H1 (cell line): ENCODE data around the gene TRHDE. TPM values are rescaled to one million over a fixed set of nuclear protein-coding genes. Genes with fewer than 3 reads are reported as not detected.

ENCODE experiments used
- CTCF ChIA-PET: fragments of 300-600 bp; sonication (Branson Sonifier 250); formaldehyde crosslinking; loops from one replicate; lab custom pipeline; 2021; ENCODE audit not compliant: partially characterized antibody; lab: Charles Lee
- POLR2A ChIA-PET: fragments of 300-600 bp; sonication (Branson Sonifier 250); formaldehyde crosslinking; loops from one replicate; lab custom pipeline; 2021; ENCODE audit warnings: inconsistent platforms; ENCODE audit not compliant: partially characterized antibody; lab: Charles Lee
- DNase-seq, 2 experiments: peaks; one replicate each; pipeline versions ENCODE4 v3.0.0 to v3.0.0-alpha.2; 2010 to 2022; ENCODE audit warnings: low spot score in 2 of 2, low read depth in 1 of 2, mixed read lengths in 1 of 2
- FAIRE-seq: peaks from 2 replicates; lab custom pipeline; 2011; peaks lifted over from hg19 to GRCh38; lab: Jason Lieb, UNC
- H2AFZ ChIP-seq: 2 replicates; pipeline ENCODE4 v1.8.1; 2012; ENCODE audit warnings: low read length, inconsistent platforms
- H2AK5ac ChIP-seq: 2 replicates; pipeline ENCODE4 v1.6.1; 2013; ENCODE audit warnings: low read depth, low read length
- H2BK120ac ChIP-seq: replicated peaks from 2 replicates; pipeline ENCODE3; 2013; ENCODE audit warnings: low read depth, low read length, inconsistent platforms
- H2BK12ac ChIP-seq: 2 replicates; pipeline ENCODE4 v1.6.1; 2013; ENCODE audit warnings: low read depth, low read length
- H2BK15ac ChIP-seq: 2 replicates; pipeline ENCODE4 v1.6.1; 2013; ENCODE audit warnings: low read length
- H2BK20ac ChIP-seq: 2 replicates; pipeline ENCODE4 v1.6.1; 2013; ENCODE audit warnings: low read length
- H2BK5ac ChIP-seq: 2 replicates; pipeline ENCODE4 v1.6.1; 2013; ENCODE audit warnings: low read depth, low read length
- H3K14ac ChIP-seq: 2 replicates; pipeline ENCODE4 v1.6.1; 2013; ENCODE audit warnings: inconsistent platforms; ENCODE audit not compliant: insufficient read length
- H3K18ac ChIP-seq: 2 replicates; pipeline ENCODE4 v1.6.1; 2013; ENCODE audit warnings: low read length; ENCODE audit errors: extremely low read depth
- H3K23ac ChIP-seq: 2 replicates; pipeline ENCODE4 v1.6.1; 2013; ENCODE audit warnings: inconsistent platforms; ENCODE audit not compliant: insufficient read length
- H3K23me2 ChIP-seq: 2 replicates; pipeline ENCODE4 v1.6.1; 2013; ENCODE audit warnings: low read depth, low read length
- H3K27ac ChIP-seq: 2 replicates; pipeline ENCODE4 v1.6.1; 2011; ENCODE audit warnings: low read depth, low read length, inconsistent platforms
- H3K27me3 ChIP-seq, 4 experiments: replicated peaks in 1 of 4; 1 replicate in 1 of 4; 2 replicates in 3 of 4; pipeline versions ENCODE4 v1.6.1 to v1.8.1; 2011 to 2013; ENCODE audit warnings: low read length in 3 of 4, mild to moderate bottlenecking in 3 of 4, inconsistent platforms in 2 of 4, mixed read lengths in 2 of 4, moderate library complexity in 1 of 4; ENCODE audit not compliant: control insufficient read depth in 3 of 4, insufficient read depth in 3 of 4; ENCODE audit errors: extremely low read depth in 1 of 4
- H3K36me3 ChIP-seq, 4 experiments: 2 replicates each; pipeline versions ENCODE4 v1.6.1 to v1.8.1; 2011 to 2013; ENCODE audit warnings: mild to moderate bottlenecking in 4 of 4, low read length in 3 of 4, moderate library complexity in 2 of 4, control low read depth in 1 of 4, inconsistent platforms in 1 of 4; ENCODE audit not compliant: insufficient read depth in 4 of 4, control insufficient read depth in 2 of 4
- H3K4ac ChIP-seq: replicated peaks from 2 replicates; pipeline ENCODE3; 2013; ENCODE audit warnings: low read length, low read depth, mixed read lengths, inconsistent platforms; ENCODE audit not compliant: insufficient read length
- H3K4me1 ChIP-seq, 4 experiments: replicated peaks in 1 of 4; 1 replicate in 1 of 4; 2 replicates in 3 of 4; pipeline versions ENCODE4 v1.6.1 to v1.8.1; 2011 to 2013; ENCODE audit warnings: low read length in 3 of 4, inconsistent platforms in 2 of 4, mixed read lengths in 1 of 4; ENCODE audit not compliant: insufficient read depth in 4 of 4, control insufficient read depth in 3 of 4
- H3K4me2 ChIP-seq, 2 experiments: 2 replicates each; pipeline versions ENCODE4 v1.6.1 to v1.8.1; 2011 to 2013; ENCODE audit warnings: low read depth in 2 of 2, low read length in 2 of 2, control low read depth in 1 of 2, inconsistent platforms in 1 of 2, mild to moderate bottlenecking in 1 of 2; ENCODE audit not compliant: insufficient read depth in 1 of 2
- H3K4me3 ChIP-seq, 4 experiments: fragments of 200-600, 300-600 bp in 1 of 4; sonication (generic), shearing (Covaris generic), sonication (Bioruptor Twin) in 1 of 4; 2 replicates each; pipeline versions ENCODE4 v1.5.1 to v1.8.1; 2011 to 2016; ENCODE audit warnings: low read length in 4 of 4, low read depth in 3 of 4, control low read depth in 2 of 4, inconsistent platforms in 2 of 4, mild to moderate bottlenecking in 2 of 4, mixed read lengths in 1 of 4, moderate library complexity in 1 of 4; ENCODE audit not compliant: insufficient read depth in 2 of 4; ENCODE audit errors: extremely low read depth in 1 of 4
- H3K56ac ChIP-seq: replicated peaks from 2 replicates; pipeline ENCODE3; 2013; ENCODE audit warnings: low read depth, mild to moderate bottlenecking, mixed read lengths, low read length, inconsistent platforms; ENCODE audit not compliant: insufficient read length
- H3K79me1 ChIP-seq: 2 replicates; pipeline ENCODE4 v1.6.1; 2013; ENCODE audit warnings: low read depth, low read length, control low read depth
- H3K79me2 ChIP-seq, 2 experiments: 2 replicates each; pipeline versions ENCODE4 v1.6.1 to v1.8.1; 2012 to 2013; ENCODE audit warnings: low read length in 2 of 2, mild to moderate bottlenecking in 2 of 2, inconsistent platforms in 1 of 2; ENCODE audit not compliant: insufficient read depth in 2 of 2, control insufficient read depth in 1 of 2
- H3K9ac ChIP-seq, 4 experiments: replicated peaks in 1 of 4; 1 replicate in 1 of 4; 2 replicates in 3 of 4; pipeline versions ENCODE4 v1.6.1 to v1.8.1; 2011 to 2013; ENCODE audit warnings: low read depth in 3 of 4, low read length in 3 of 4, control low read depth in 2 of 4, mild to moderate bottlenecking in 2 of 4, moderate library complexity in 2 of 4, inconsistent platforms in 1 of 4; ENCODE audit errors: extremely low read depth in 1 of 4
- H3K9me3 ChIP-seq, 2 experiments: 2 replicates each; pipeline versions ENCODE4 v1.6.1 to v1.8.1; 2012 to 2013; ENCODE audit warnings: mild to moderate bottlenecking in 2 of 2, moderate library complexity in 2 of 2, control low read depth in 1 of 2, inconsistent platforms in 1 of 2, low read depth in 1 of 2, low read length in 1 of 2, mixed read lengths in 1 of 2; ENCODE audit not compliant: insufficient read depth in 2 of 2
- H4K20me1 ChIP-seq, 2 experiments: replicated peaks in 1 of 2; 2 replicates each; pipeline versions ENCODE3 to v1.8.1; 2011 to 2013; ENCODE audit warnings: inconsistent platforms in 2 of 2, low read length in 2 of 2, mild to moderate bottlenecking in 1 of 2; ENCODE audit not compliant: insufficient read depth in 2 of 2, control insufficient read depth in 1 of 2
- H4K5ac ChIP-seq: 2 replicates; pipeline ENCODE4 v1.6.1; 2013; ENCODE audit warnings: low read length, low read depth, mixed read lengths, inconsistent platforms; ENCODE audit not compliant: insufficient read length
- H4K8ac ChIP-seq: 2 replicates; pipeline ENCODE4 v1.8.0; 2013; ENCODE audit warnings: mild to moderate bottlenecking, moderate library complexity, low read length, inconsistent platforms; ENCODE audit not compliant: insufficient read depth; ENCODE audit errors: extremely low read depth
- H4K91ac ChIP-seq: replicated peaks from 2 replicates; pipeline ENCODE3; 2013; ENCODE audit warnings: low read length, mixed read lengths, inconsistent platforms; ENCODE audit not compliant: insufficient read length
- RNF2 ChIP-seq: fragments of 200-900, 300-1000 bp; sonication (generic); IDR thresholded peaks from 2 replicates; pipeline ENCODE4 v1.7.1; 2016; ENCODE audit warnings: borderline replicate concordance, low read depth, mild to moderate bottlenecking, antibody characterized with exemption, low read length; ENCODE audit not compliant: poor library complexity, severe bottlenecking; ENCODE audit errors: missing control alignments
- WGBS, 2 experiments: shearing (Covaris generic) in 1 of 2; methylation state at CpG; one replicate each; pipeline versions ENCODE4 v1.1.6 to v1.1.7; 2013 to 2015; ENCODE audit warnings: low lambda C conversion rate in 2 of 2, mixed read lengths in 2 of 2, inconsistent platforms in 1 of 2, low coverage in 1 of 2, missing lambda C conversion rate in 1 of 2; ENCODE audit not compliant: insufficient replicate concordance in 2 of 2, insufficient coverage in 1 of 2, insufficient read length in 1 of 2; ENCODE audit errors: extremely low coverage in 1 of 2, missing lambda C conversion rate in 1 of 2; 5-methylcytosine and 5-hydroxymethylcytosine counted together
- polyA plus RNA-seq, 7 experiments: library from polyadenylated mRNA; depleted of rRNA in 3 of 7; stranded (reverse) in 5 of 7; unstranded in 2 of 7; fragments of >200 nt in 5 of 7; fragments of 200-250 nt in 2 of 7; gene quantifications; 1 replicate in 5 of 7; 2 replicates in 1 of 7; 4 replicates in 1 of 7; pipeline versions ENCODE4 v1.2.1 to v1.2.3, GENCODE V29; 2011 to 2013; ENCODE audit warnings: missing spikeins in 2 of 7, mixed read lengths in 2 of 7
- total RNA-seq: library from RNA; stranded (reverse); fragmentation: NEBNext Ultra II Directional; extraction: Animal tissue kit (Norgen Biotek cat#: 25700); gene quantifications from 2 replicates; pipeline ENCODE4 v1.2.1, GENCODE V29; 2021
- TF ChIP-seq, protein P1 (sequence below): IDR thresholded peaks from 2 replicates; pipeline ENCODE4 v1.6.1; 2012; ENCODE audit warnings: inconsistent platforms

The TRHDE gene
- total and polyA plus RNA-seq, 2 of the 8 experiments (the other 6 are each of a cell fraction or from before 2014, with no cell fraction given) = 1.3 to 5.0 TPM

DNA sequence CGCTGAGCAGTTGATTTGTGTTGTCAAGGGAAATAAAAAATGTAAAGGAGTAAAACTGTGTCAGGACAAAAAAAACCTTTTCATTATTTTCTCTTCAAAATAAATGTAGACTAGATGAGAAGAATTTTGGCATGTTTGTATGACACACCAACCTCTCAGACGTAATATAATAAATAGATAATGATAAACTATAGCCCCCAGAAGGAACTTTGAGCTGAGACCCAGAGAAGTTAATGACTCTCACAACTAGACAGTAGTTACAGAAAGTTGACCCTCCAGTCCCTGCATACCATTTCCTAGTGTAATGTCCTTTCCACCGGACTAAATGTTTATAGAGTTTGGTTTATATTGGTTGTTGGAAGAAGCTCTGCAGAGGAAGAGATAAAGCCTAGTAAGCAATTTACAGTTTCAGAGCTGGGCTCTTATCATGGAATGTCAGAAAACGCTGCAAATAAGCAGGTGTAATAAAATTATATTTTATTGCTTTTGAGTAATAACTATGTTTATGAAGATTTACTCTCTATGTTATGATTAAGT is 97.3 kb downstream of the TRHDE start:
- TF ChIP-seq, protein P1, sequence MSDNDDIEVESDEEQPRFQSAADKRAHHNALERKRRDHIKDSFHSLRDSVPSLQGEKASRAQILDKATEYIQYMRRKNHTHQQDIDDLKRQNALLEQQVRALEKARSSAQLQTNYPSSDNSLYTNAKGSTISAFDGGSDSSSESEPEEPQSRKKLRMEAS = no peak
- TF ChIP-seq RNF2 = no peak
- no peak overlapping the region for H4K5ac ChIP-seq
- no peak overlapping the region for H4K91ac ChIP-seq
- WGBS, 2 experiments = 94% methylated on average over 4 of the region's 4 CpGs; no CpG with 5 or more reads in 1 of the 2 experiments
- no peak overlapping the region for H3K18ac ChIP-seq
- H2AFZ ChIP-seq = no peak overlapping the region
- no peaks in the 10 kb centered on the region for H4K20me1 ChIP-seq
- no peaks in the 10 kb centered on the region for H3K36me3 ChIP-seq
- H4K8ac ChIP-seq = no peak overlapping the region
- no peak overlapping the region for H2AK5ac ChIP-seq
- no peak overlapping the region for H2BK15ac ChIP-seq
- H3K4me2 ChIP-seq = no peak overlapping the region
- CTCF ChIA-PET = no interaction called here
- H3K4me1 ChIP-seq = no peaks in the 10 kb centered on the region
- H3K14ac ChIP-seq = no peak overlapping the region
- no peaks in the 10 kb centered on the region for H3K27me3 ChIP-seq
- no peaks in the 10 kb centered on the region for H3K79me1 ChIP-seq
- DNase-seq (no peak), FAIRE-seq (no peak)
- H2BK5ac ChIP-seq = no peak overlapping the region
- POLR2A ChIA-PET = no interaction called here
- no peak overlapping the region for H3K4me3 ChIP-seq
- no peak overlapping the region for H3K27ac ChIP-seq
- no peaks in the 10 kb centered on the region for H3K9me3 ChIP-seq
- no peak overlapping the region for H2BK120ac ChIP-seq
- H3K23me2 ChIP-seq = peaks cover 4% of the 10 kb centered on the region; the same call in 1 of the 2 replicates
- no peak overlapping the region for H2BK12ac ChIP-seq
- H3K56ac ChIP-seq = no peak overlapping the region
- H3K23ac ChIP-seq = no peak overlapping the region
- H3K4ac ChIP-seq = no peak overlapping the region
- no peaks in the 10 kb centered on the region for H3K79me2 ChIP-seq
- H3K9ac ChIP-seq = no peak overlapping the region
- no peak overlapping the region for H2BK20ac ChIP-seq
